ENCODE results near the gene TBC1D22A. TPM values are rescaled to one million over a fixed set of nuclear protein-coding genes. Genes with fewer than 3 reads are reported as not detected.

Gene TBC1D22A
- total RNA-seq, 1 experiment from 2014 or later = 14.3 TPM

GRCh38 chr22:47056361-47056760 is 293.9 kb downstream of the TBC1D22A start:
- Histone ChIP-seq H3K36me3 (ENCODE audit: low read depth, low read length) (no peaks in the 10 kb centered on the region), H3K9ac (ENCODE audit: low read length) (no peak overlapping the region), H4K20me1 (ENCODE audit: low read length) (no peaks in the 10 kb centered on the region), H3K4me3 (ENCODE audit: low read length) (no peak overlapping the region), H3K4me1 (ENCODE audit: insufficient read depth, low read length) (no peaks in the 10 kb centered on the region), H3K27me3 (ENCODE audit: low read length) (no peaks in the 10 kb centered on the region), H3F3A (ENCODE audit: low read length, unreplicated experiment) (no peaks in the 10 kb centered on the region), H3K9me2 (replicated peaks; ENCODE audit: low read length) (no peaks in the 10 kb centered on the region), H3K27ac (ENCODE audit: low read length) (no peak overlapping the region), H3K9me3 (ENCODE audit: low read length) (no peaks in the 10 kb centered on the region), H3K79me2 (ENCODE audit: low read length) (no peaks in the 10 kb centered on the region), H3K4me2 (ENCODE audit: low read length) (no peak overlapping the region), H2AFZ (ENCODE audit: low read length) (no peak overlapping the region)
- DNase-seq (no peak), ATAC-seq (no peak)
- ChIA-PET CTCF (no interaction called here), POLR2A (ENCODE audit: unreplicated experiment) (no interaction called here)
- intact Hi-C loops (cut with micrococcal nuclease) = no loop called here
- no TSS peak for BruUV-seq (replicated peaks)
- TF ChIP-seq EZH2phosphoT487 (IDR thresholded peaks at IDR 0.05; ENCODE audit: borderline replicate concordance, low read length) = no peak

- intact Hi-C loops (cut with micrococcal nuclease) = no loop called here
- no peaks in the 10 kb centered on the region for H3K79me2 ChIP-seq (ENCODE audit: low read length)
- H3K4me1 ChIP-seq (ENCODE audit: insufficient read depth, low read length) = no peaks in the 10 kb centered on the region
Observed at GRCh38 chr22:47056776-47057470, 294.5 kb downstream of the TBC1D22A start.

GRCh38 chr22:47057916-47058585 is 295.6 kb downstream of the TBC1D22A start:
- ChIA-PET CTCF (no interaction called here), POLR2A (ENCODE audit: unreplicated experiment) (no interaction called here)
- H3K9ac ChIP-seq (ENCODE audit: low read length) = no peak overlapping the region
- no peak overlapping the region for H3K4me2 ChIP-seq (ENCODE audit: low read length)
- no peaks in the 10 kb centered on the region for H3K27me3 ChIP-seq (ENCODE audit: low read length)
- H4K20me1 ChIP-seq (ENCODE audit: low read length) = no peaks in the 10 kb centered on the region
- ATAC-seq = no peak
- H3K4me3 ChIP-seq (ENCODE audit: low read length) = no peak overlapping the region
- H3K36me3 ChIP-seq (ENCODE audit: low read depth, low read length) = no peaks in the 10 kb centered on the region
- H3F3A ChIP-seq (ENCODE audit: low read length, unreplicated experiment) = no peaks in the 10 kb centered on the region
- no peaks in the 10 kb centered on the region for H3K4me1 ChIP-seq (ENCODE audit: insufficient read depth, low read length)
- intact Hi-C loops (cut with micrococcal nuclease) = no loop called here
- BruUV-seq (replicated peaks) = no TSS peak
- DNase-seq = no peak
- no peak overlapping the region for H3K27ac ChIP-seq (ENCODE audit: low read length)
- no peaks in the 10 kb centered on the region for H3K9me3 ChIP-seq (ENCODE audit: low read length)
- H3K79me2 ChIP-seq (ENCODE audit: low read length) = no peaks in the 10 kb centered on the region
- no peaks in the 10 kb centered on the region for H3K9me2 ChIP-seq (replicated peaks; ENCODE audit: low read length)
- no peak for TF ChIP-seq CTCF (conservative IDR thresholded peaks at IDR 0.05; ENCODE audit: low read depth, low read length)
- no peak for TF ChIP-seq EZH2 (IDR thresholded peaks at IDR 0.05; ENCODE audit: low read length, unreplicated experiment)
- TF ChIP-seq EZH2phosphoT487 (IDR thresholded peaks at IDR 0.05; ENCODE audit: borderline replicate concordance, low read length) = no peak
- H2AFZ ChIP-seq (ENCODE audit: low read length) = no peak overlapping the region

More at GRCh38 chr22:47056776-47057470, 294.5 kb downstream of the TBC1D22A start:
- no TSS peak for BruUV-seq (replicated peaks)
- Histone ChIP-seq H3K36me3 (ENCODE audit: low read depth, low read length) (no peaks in the 10 kb centered on the region), H3K4me2 (ENCODE audit: low read length) (no peak overlapping the region), H2AFZ (ENCODE audit: low read length) (no peak overlapping the region), H3K9me3 (ENCODE audit: low read length) (no peaks in the 10 kb centered on the region), H3K9ac (ENCODE audit: low read length) (no peak overlapping the region), H3K27ac (ENCODE audit: low read length) (no peak overlapping the region), H3K9me2 (replicated peaks; ENCODE audit: low read length) (no peaks in the 10 kb centered on the region), H3K27me3 (ENCODE audit: low read length) (no peaks in the 10 kb centered on the region), H3K4me3 (ENCODE audit: low read length) (no peak overlapping the region), H3F3A (ENCODE audit: low read length, unreplicated experiment) (no peaks in the 10 kb centered on the region), H4K20me1 (ENCODE audit: low read length) (no peaks in the 10 kb centered on the region)
- POLR2A ChIA-PET (ENCODE audit: unreplicated experiment) = no interaction called here
- DNase-seq = no peak
- CTCF ChIA-PET = no interaction called here
- no peak for TF ChIP-seq EZH2phosphoT487 (IDR thresholded peaks at IDR 0.05; ENCODE audit: borderline replicate concordance, low read length)
- TF ChIP-seq EZH2 (IDR thresholded peaks at IDR 0.05; ENCODE audit: low read length, unreplicated experiment) = no peak
- TF ChIP-seq CTCF (conservative IDR thresholded peaks at IDR 0.05; ENCODE audit: low read depth, low read length) = no peak
- no peak for ATAC-seq

All from PC-3 (cell line).